Aorta (tissue), 5 donors: ENCODE data around the gene SLC25A48. TPM values are rescaled to one million over a fixed set of nuclear protein-coding genes. Genes with fewer than 3 reads are reported as not detected.

Experiments used
- ATAC-seq: fragments of 200-7000 bp; cut with Tn5 transposase; one replicate; pipeline ENCODE4 v1.9.1; 2022; ENCODE audit warnings: moderate library complexity; ENCODE audit not compliant: low FRiP score
- DNase-seq, 2 donors: peaks; one replicate each; pipeline ENCODE4 v3.0.0-alpha.2; 2020
- H3K27ac ChIP-seq, 2 donors: one replicate each; pipeline ENCODE4 v1.5.1; 2013; ENCODE audit warnings: low read length in 2 of 2, mild to moderate bottlenecking in 2 of 2, moderate library complexity in 2 of 2, control low read depth in 1 of 2, inconsistent platforms in 1 of 2, low read depth in 1 of 2
- H3K27me3 ChIP-seq, 2 donors: one replicate each; pipeline ENCODE4 v1.6.1; 2013; ENCODE audit warnings: control low read depth in 1 of 2, low read length in 1 of 2, mild to moderate bottlenecking in 1 of 2, moderate library complexity in 1 of 2; ENCODE audit not compliant: insufficient read depth in 2 of 2, control insufficient read depth in 1 of 2
- H3K36me3 ChIP-seq, 2 donors: one replicate each; pipeline ENCODE4 v1.6.1; 2013; ENCODE audit warnings: control low read depth in 1 of 2, low read length in 1 of 2, mild to moderate bottlenecking in 1 of 2; ENCODE audit not compliant: insufficient read depth in 2 of 2, control insufficient read depth in 1 of 2
- H3K4me1 ChIP-seq, 2 donors: one replicate each; pipeline ENCODE4 v1.6.1; 2013; ENCODE audit warnings: low read length in 2 of 2, control low read depth in 1 of 2, mild to moderate bottlenecking in 1 of 2, moderate library complexity in 1 of 2; ENCODE audit not compliant: insufficient read depth in 2 of 2, control insufficient read depth in 1 of 2
- H3K4me3 ChIP-seq, 2 donors: one replicate each; pipeline ENCODE4 v1.5.1; 2013; ENCODE audit warnings: low read length in 2 of 2, control low read depth in 1 of 2, mild to moderate bottlenecking in 1 of 2
- H3K9me3 ChIP-seq: one replicate; pipeline ENCODE4 v1.6.1; 2013; ENCODE audit warnings: mild to moderate bottlenecking, low read length; ENCODE audit not compliant: control insufficient read depth
- WGBS, 2 donors: extraction: QIAGEN DNeasy Blood & Tissue Kit; methylation state at CpG; one replicate each; pipeline ENCODE4 v1.1.7; 2013; 5-methylcytosine and 5-hydroxymethylcytosine counted together
- intact Hi-C, 2 donors: fragments of 100-400 bp; cut with DNase I; formaldehyde crosslinking; loops; one replicate each; pipeline versions ENCODE4 v1.14.2 to v1.15.0; 2022
- polyA plus RNA-seq, 2 donors: library from polyadenylated mRNA; stranded (reverse); fragments of 200-250 nt; gene quantifications; one replicate each; pipeline ENCODE4 v1.2.3, GENCODE V29; 2013
- total RNA-seq, 2 donors: library from RNA; stranded (reverse); fragmentation: NEBNext Ultra II Directional; extraction: Animal tissue kit (Norgen Biotek cat#: 25700); gene quantifications; one replicate each; pipeline ENCODE4 v1.2.1, GENCODE V29; 2021
- donor health status: healthy with polysubstance abuse.
- donor health status: Bipolar disorder and iron deficiency.
- donor health status: DM: no; HTN: no; CAD: no.
- donor health status: DM: no; HTN: no; CAD: no.
- donor health status: DM: yes; HTN: yes; CAD: no.

The SLC25A48 gene
- total and polyA plus RNA-seq, 4 donors = 0.42 to 1.1 TPM; not detected in 2

GRCh38 chr5:135900276-135900675 is 65.8 kb downstream of the SLC25A48 start:
- ATAC-seq (no peak), DNase-seq (no peak)
- no peaks in the 10 kb centered on the region for H3K4me1 ChIP-seq
- peaks cover 0 to 2% of the 10 kb centered on the region in 2 donors for H3K27me3 ChIP-seq
- intact Hi-C loops = no loop called here
- no peaks in the 10 kb centered on the region for H3K9me3 ChIP-seq
- no peaks in the 10 kb centered on the region for H3K36me3 ChIP-seq
- H3K4me3 ChIP-seq = no peak overlapping the region
- H3K27ac ChIP-seq = no peak overlapping the region
- WGBS, 2 donors = 58 to 65% methylated on average over 3 of the region's 3 CpGs

DNA sequence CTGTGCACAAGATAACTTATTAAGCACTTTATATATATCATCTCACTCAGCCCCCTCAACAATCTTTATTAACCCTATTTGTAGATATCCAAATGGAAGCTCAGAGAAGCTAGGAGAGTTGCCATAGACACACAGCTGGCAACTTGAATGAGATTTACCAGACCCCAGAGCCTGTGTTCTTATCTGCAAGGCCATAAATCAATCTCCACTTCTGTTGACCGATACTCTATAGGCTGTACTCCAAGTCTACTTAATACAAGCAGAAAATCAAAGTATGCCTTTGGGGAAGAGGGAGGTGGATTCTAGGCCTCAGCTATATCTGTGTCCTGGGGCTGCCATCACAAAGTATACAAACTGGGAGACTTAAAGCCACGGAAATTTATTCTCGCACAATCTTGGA is 67.2 kb downstream of the SLC25A48 start:
- no peak overlapping the region for H3K4me3 ChIP-seq
- ATAC-seq = no peak

GRCh38 chr5:135905144-135905543 is 70.7 kb downstream of the SLC25A48 start:
- H3K4me1 ChIP-seq = no peaks in the 10 kb centered on the region
- ATAC-seq (no peak), DNase-seq (no peak)
- H3K4me3 ChIP-seq = no peak overlapping the region
- 64 to 73% methylated on average over 1 of the region's 1 CpG for WGBS, 2 donors
- H3K36me3 ChIP-seq = no peaks in the 10 kb centered on the region
- intact Hi-C loops = no loop called here
- no peak overlapping the region for H3K27ac ChIP-seq
- H3K27me3 ChIP-seq = peaks cover 0 to 1% of the 10 kb centered on the region in 2 donors
- H3K9me3 ChIP-seq = no peaks in the 10 kb centered on the region

More for the DNA sequence above, 67.2 kb downstream of the SLC25A48 start:
- DNase-seq = no peak
- intact Hi-C loops = no loop called here
- no peak overlapping the region for H3K27ac ChIP-seq
- 21 to 25% methylated on average over 3 of the region's 3 CpGs for WGBS, 2 donors
- H3K27me3 ChIP-seq = peaks cover 0 to 2% of the 10 kb centered on the region in 2 donors
- H3K36me3 ChIP-seq = no peaks in the 10 kb centered on the region
- H3K9me3 ChIP-seq = no peaks in the 10 kb centered on the region
- no peaks in the 10 kb centered on the region for H3K4me1 ChIP-seq

DNA sequence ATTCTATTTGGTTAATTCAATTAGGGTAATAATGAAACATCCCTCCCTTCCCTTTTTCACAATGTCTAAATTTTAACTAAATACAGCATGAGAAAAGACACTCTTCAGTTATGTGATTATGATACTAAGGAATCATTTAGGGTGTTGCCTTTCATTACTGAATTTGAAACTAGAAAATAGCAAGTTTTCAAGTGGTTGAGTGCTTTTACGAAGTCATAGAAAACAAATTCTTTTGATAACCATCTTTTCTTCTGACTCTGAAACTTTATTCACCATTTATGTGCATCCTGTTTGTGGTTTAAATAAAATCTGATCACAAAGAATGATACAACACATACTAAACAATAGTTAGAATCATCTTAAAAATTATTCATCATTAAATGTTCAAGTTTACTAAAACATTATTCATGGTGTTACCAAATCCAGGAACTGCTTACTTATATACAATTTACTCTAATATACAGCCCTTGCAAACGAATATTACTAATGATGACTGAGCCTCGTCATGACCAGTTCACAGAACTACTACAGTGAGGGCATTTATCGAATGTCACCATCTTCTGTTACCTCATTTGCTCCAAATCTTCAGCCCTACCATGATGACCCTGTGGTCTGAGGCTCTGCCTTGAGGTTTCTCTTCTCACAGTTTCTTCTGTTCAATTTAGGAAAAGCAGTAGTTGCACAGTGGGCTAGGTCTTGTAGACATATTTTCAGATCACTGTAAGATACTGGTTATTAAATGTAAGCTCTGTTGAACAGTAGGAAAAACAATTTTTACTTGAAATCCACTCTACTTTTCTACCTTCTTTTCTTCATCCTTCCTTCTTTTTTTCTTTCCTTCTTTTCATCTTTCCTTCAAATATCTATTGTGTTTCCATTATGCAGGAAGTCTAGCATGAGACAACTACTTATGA is 79.5 kb downstream of the SLC25A48 start:
- Histone ChIP-seq H3K4me1 (no peaks in the 10 kb centered on the region), H3K36me3 (no peaks in the 10 kb centered on the region), H3K9me3 (no peaks in the 10 kb centered on the region), H3K27me3 (no peaks in the 10 kb centered on the region), H3K27ac (no peak overlapping the region), H3K4me3 (no peak overlapping the region)
- no peak for DNase-seq
- ATAC-seq = no peak
- intact Hi-C loops = no loop called here
- 71 to 77% methylated on average over 4 of the region's 4 CpGs for WGBS, 2 donors

- WGBS, 2 donors = 76% methylated on average over 5 of the region's 5 CpGs
Measured at GRCh38 chr5:135915466-135916001, 81.1 kb downstream of the SLC25A48 start.

GRCh38 chr5:135916638-135917263 is 82.3 kb downstream of the SLC25A48 start:
- no peak for ATAC-seq
- no peaks in the 10 kb centered on the region for H3K9me3 ChIP-seq
- H3K27ac ChIP-seq = no peak overlapping the region
- H3K4me3 ChIP-seq = no peak overlapping the region
- intact Hi-C loops = no loop called here
- H3K27me3 ChIP-seq = no peaks in the 10 kb centered on the region
- no peaks in the 10 kb centered on the region for H3K4me1 ChIP-seq
- DNase-seq = no peak
- 76 to 81% methylated on average over 8 of the region's 8 CpGs for WGBS, 2 donors
- no peaks in the 10 kb centered on the region for H3K36me3 ChIP-seq

More at GRCh38 chr5:135915466-135916001, 81.1 kb downstream of the SLC25A48 start:
- Histone ChIP-seq H3K4me3 (no peak overlapping the region), H3K27me3 (no peaks in the 10 kb centered on the region), H3K9me3 (no peaks in the 10 kb centered on the region), H3K27ac (no peak overlapping the region), H3K4me1 (no peaks in the 10 kb centered on the region), H3K36me3 (no peaks in the 10 kb centered on the region)
- no peak for ATAC-seq
- intact Hi-C loops = no loop called here
- DNase-seq = no peak

- intact Hi-C loops = no loop called here
Measured at GRCh38 chr5:135920199-135920598, 85.7 kb downstream of the SLC25A48 start.

GRCh38 chr5:135921388-135921787 is 86.9 kb downstream of the SLC25A48 start:
- intact Hi-C loops = no loop called here
- H3K27me3 ChIP-seq = peaks cover 0 to 4% of the 10 kb centered on the region in 2 donors
- ATAC-seq = no peak
- H3K4me3 ChIP-seq = no peak overlapping the region
- WGBS, 2 donors = 13 to 22% methylated on average over 1 of the region's 1 CpG
- no peak for DNase-seq
- no peaks in the 10 kb centered on the region for H3K4me1 ChIP-seq
- no peaks in the 10 kb centered on the region for H3K9me3 ChIP-seq
- no peaks in the 10 kb centered on the region for H3K36me3 ChIP-seq
- no peak overlapping the region for H3K27ac ChIP-seq

More at GRCh38 chr5:135920199-135920598, 85.7 kb downstream of the SLC25A48 start:
- no peak overlapping the region for H3K4me3 ChIP-seq
- ATAC-seq (no peak), DNase-seq (no peak)
- H3K27ac ChIP-seq = no peak overlapping the region
- peaks cover 0 to 1% of the 10 kb centered on the region in 2 donors for H3K27me3 ChIP-seq
- 52 to 53% methylated on average over 3 of the region's 3 CpGs for WGBS, 2 donors
- H3K36me3 ChIP-seq = no peaks in the 10 kb centered on the region
- H3K9me3 ChIP-seq = no peaks in the 10 kb centered on the region
- no peaks in the 10 kb centered on the region for H3K4me1 ChIP-seq
